Esophagus squamous epithelium (tissue), 5 donors: ENCODE measurements around the gene OCRL. TPM values are rescaled to one million over a fixed set of nuclear protein-coding genes. Genes with fewer than 3 reads are reported as not detected.
A peak's percentile ranks its signal among the peaks of the same experiment; 100 is the strongest.

Experiments used
- DNase-seq: peaks from one replicate; lab custom pipeline; 2025; lab: John Stamatoyannopoulos, UW
- H3K27ac ChIP-seq, 4 donors: fragments of 200-600 bp; sonication (generic); one replicate each; pipeline ENCODE4 v1.5.1; 2016 to 2019; ENCODE audit warnings: mild to moderate bottlenecking in 1 of 4
- H3K27me3 ChIP-seq, 4 donors: fragments of 200-600 bp; sonication (generic); 1 replicate in 3 of 4; 2 replicates in 1 of 4; pipeline versions ENCODE4 v1.5.1 to v1.6.0; 2017 to 2021; ENCODE audit warnings: antibody characterized with exemption in 1 of 4
- H3K36me3 ChIP-seq, 3 donors: fragments of 200-600 bp; sonication (generic); one replicate each; pipeline ENCODE4 v1.5.1; 2016 to 2019
- H3K4me1 ChIP-seq, 3 donors: fragments of 200-600 bp; sonication (generic); one replicate each; pipeline ENCODE4 v1.5.1; 2017 to 2019
- H3K4me3 ChIP-seq, 4 donors: fragments of 200-600 bp; sonication (generic); 1 replicate in 3 of 4; 2 replicates in 1 of 4; pipeline ENCODE4 v1.5.1; 2016 to 2019; ENCODE audit warnings: mild to moderate bottlenecking in 2 of 4, moderate library complexity in 1 of 4
- H3K9me3 ChIP-seq, 3 donors: fragments of 200-600 bp; sonication (generic); one replicate each; pipeline ENCODE4 v1.5.1; 2016 to 2019
- POLR2A ChIP-seq, 4 donors: fragments of 450-650 bp; IDR thresholded peaks; one replicate each; pipeline ENCODE4 v1.6.1; 2017; ENCODE audit warnings: antibody characterized with exemption in 4 of 4, mild to moderate bottlenecking in 4 of 4, moderate library complexity in 3 of 4
- WGBS, 2 donors: methylation state at CpG; one replicate each; pipeline ENCODE4 v1.1.5; 2018; 5-methylcytosine and 5-hydroxymethylcytosine counted together
- intact Hi-C: fragments of 100-400 bp; cut with DNase I; formaldehyde crosslinking; loops from one replicate; pipeline ENCODE4 v1.15.0; 2022
- total RNA-seq, 4 donors: library from RNA; depleted of rRNA; stranded (reverse); fragments of >200 nt; gene quantifications; one replicate each; pipeline ENCODE4 v1.1.0, GENCODE V29; 2016
- TF ChIP-seq, protein P1 (sequence below), 6 experiments: fragments of 450-650 bp in 4 of 6; fragments of 200-600 bp in 2 of 6; sonication (generic) in 2 of 6; IDR thresholded peaks; one replicate each; pipeline ENCODE4 v1.5.1; 2016 to 2019; ENCODE audit warnings: antibody characterized with exemption in 6 of 6, mild to moderate bottlenecking in 4 of 6, moderate library complexity in 4 of 6
- donor health status: DM: yes; HTN: yes; CAD: no.

The OCRL gene
- total RNA-seq, 4 donors from 2014 or later: 7.9 to 13.4 (median 10.7) TPM

DNA sequence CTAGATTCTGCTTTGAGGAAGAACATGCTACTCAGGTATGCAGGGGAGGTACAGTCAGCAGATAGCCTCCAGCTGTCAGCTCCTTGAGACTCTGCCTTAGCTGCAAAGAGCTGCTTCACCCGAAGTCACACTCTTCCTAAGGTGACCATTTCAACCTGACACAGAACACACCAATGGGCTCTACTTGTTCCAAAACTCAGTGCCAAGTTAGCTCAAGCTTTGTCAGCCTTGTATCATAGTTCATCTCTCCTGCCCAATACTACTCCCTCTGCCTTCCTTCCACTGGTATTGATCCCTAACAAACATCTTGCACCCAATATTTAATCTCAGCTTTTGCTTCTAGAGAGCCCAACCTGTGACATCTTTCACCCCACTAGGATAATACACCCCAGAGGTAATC, 8.9 kb upstream of the OCRL start:
- DNase-seq: no peak
- Histone ChIP-seq H3K36me3 (no peaks in the 10 kb centered on the region), H3K4me3 (no peak overlapping the region), H3K9me3 (no peaks in the 10 kb centered on the region), H3K27ac (no peak overlapping the region), H3K27me3 (no peaks in the 10 kb centered on the region), H3K4me1 (peaks cover 0 to 5% (median 0%) of the 10 kb centered on the region in 3 donors)
- intact Hi-C loops: no loop called here
- 71% methylated on average over 1 of the region's 1 CpG; no CpG with 5 or more reads in 1 of the 2 donors for WGBS, 2 donors
- TF ChIP-seq, protein P1, sequence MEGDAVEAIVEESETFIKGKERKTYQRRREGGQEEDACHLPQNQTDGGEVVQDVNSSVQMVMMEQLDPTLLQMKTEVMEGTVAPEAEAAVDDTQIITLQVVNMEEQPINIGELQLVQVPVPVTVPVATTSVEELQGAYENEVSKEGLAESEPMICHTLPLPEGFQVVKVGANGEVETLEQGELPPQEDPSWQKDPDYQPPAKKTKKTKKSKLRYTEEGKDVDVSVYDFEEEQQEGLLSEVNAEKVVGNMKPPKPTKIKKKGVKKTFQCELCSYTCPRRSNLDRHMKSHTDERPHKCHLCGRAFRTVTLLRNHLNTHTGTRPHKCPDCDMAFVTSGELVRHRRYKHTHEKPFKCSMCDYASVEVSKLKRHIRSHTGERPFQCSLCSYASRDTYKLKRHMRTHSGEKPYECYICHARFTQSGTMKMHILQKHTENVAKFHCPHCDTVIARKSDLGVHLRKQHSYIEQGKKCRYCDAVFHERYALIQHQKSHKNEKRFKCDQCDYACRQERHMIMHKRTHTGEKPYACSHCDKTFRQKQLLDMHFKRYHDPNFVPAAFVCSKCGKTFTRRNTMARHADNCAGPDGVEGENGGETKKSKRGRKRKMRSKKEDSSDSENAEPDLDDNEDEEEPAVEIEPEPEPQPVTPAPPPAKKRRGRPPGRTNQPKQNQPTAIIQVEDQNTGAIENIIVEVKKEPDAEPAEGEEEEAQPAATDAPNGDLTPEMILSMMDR (IDR thresholded peaks at IDR 0.05): no peak
- TF ChIP-seq POLR2A (IDR thresholded peaks at IDR 0.05): no peak

DNA sequence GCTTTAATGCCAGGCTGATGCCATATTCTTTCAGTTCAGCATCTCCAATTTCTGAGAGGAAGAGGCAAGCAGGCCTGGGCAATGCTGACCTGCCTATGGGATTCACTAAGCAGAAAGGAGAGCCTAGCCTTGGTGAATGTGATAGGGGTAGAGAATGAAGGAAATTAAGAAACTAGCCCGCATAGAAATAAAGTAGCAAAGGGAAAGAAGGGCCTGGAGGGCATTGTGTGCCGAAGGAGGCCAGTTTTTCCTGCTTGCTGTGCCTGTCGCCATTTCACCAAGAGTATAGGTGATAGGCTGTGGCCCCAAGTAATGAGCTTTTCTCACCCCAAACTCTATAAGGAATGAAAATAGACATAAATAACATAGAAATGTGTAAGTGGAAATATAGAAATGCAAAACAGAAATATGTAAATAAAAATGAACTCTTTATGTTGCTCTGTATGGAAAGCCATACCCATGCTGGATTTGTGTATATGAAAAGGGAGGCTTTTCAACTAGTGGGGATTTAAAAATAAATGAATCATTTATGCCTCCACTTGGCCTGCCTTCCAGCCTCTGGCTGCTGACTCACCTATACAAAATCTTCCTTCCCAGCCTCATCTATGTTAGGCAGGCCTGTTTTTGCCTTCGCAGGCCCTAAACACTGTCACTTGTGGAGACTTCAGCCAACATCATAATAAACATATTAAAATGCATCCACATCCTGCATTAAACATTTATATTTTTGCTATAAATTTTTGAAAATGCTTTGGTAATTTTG, 5.1 kb upstream of the OCRL start:
- 45 to 58% methylated on average over 4 of the region's 4 CpGs for WGBS, 2 donors
- H3K4me3 ChIP-seq: no peak overlapping the region
- H3K27ac ChIP-seq: no peak overlapping the region
- peaks cover 0 to 5% (median 0%) of the 10 kb centered on the region in 3 donors for H3K4me1 ChIP-seq
- TF ChIP-seq, protein P1 (IDR thresholded peaks at IDR 0.05): no peak
- no peak for TF ChIP-seq POLR2A (IDR thresholded peaks at IDR 0.05)
- DNase-seq: no peak
- no peaks in the 10 kb centered on the region for H3K36me3 ChIP-seq
- no peaks in the 10 kb centered on the region for H3K9me3 ChIP-seq
- intact Hi-C loops: no loop called here
- no peaks in the 10 kb centered on the region for H3K27me3 ChIP-seq

DNA sequence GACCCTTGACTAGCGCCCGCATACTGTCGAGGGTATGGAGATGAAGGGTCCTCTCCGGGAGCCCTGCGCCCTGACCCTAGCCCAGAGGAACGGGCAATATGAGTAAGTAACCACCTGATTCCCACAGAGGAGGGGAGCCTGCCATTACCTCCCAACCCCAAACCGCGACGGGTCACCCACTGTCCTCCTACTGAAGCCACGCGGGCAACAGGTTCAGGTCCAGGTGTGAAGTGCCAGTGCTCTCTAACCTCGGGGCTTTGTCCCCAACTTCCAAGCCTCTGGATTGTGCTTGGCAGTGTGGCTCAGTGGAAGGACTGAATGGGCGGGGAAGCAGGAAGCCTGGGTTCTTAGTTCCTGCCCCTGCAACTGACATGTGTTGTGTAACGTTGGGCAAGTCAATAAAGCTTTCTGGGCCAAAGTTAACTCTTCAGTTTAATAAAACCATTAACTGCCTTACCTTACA, 694 bp downstream of the OCRL start:
- Histone ChIP-seq H3K27ac (peak overlapping the region; percentile 59 to 86 (median 82)), H3K4me3 (peak overlapping the region; percentile 57 to 65 (median 60)), H3K4me1 (peaks cover 0 to 9% (median 0%) of the 10 kb centered on the region in 3 donors), H3K27me3 (no peaks in the 10 kb centered on the region), H3K36me3 (no peaks in the 10 kb centered on the region), H3K9me3 (no peaks in the 10 kb centered on the region)
- TF ChIP-seq, protein P1 (IDR thresholded peaks at IDR 0.05): no peak
- no peak for TF ChIP-seq POLR2A (IDR thresholded peaks at IDR 0.05)
- no peak for DNase-seq
- intact Hi-C loops: no loop called here
- WGBS, 2 donors: 5% methylated on average over 3 of the region's 14 CpGs; no CpG with 5 or more reads in 1 of the 2 donors

DNA sequence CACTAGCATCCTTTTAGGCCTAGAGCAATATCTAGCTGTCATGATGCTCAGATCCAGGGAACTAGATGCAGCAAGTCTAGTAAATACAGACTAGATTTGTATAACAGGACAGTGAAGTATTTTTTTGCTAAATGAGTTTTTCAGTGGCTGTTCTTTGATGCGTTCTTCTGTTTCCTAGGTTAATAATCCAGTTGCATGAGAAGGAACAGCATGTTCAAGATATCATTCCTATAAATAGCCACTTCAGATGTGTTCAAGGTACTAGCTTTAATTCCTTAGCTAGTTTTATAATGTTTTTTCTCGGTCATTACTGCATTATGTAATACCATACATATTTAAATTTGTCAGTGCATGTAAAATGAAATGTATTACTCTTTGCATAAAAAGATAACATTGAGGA, 4.7 kb downstream of the OCRL start:
- WGBS, 2 donors: 77 to 79% methylated on average over 1 to 2 of the region's 2 CpGs
- Histone ChIP-seq H3K36me3 (peaks cover 0 to 12% (median 0%) of the 10 kb centered on the region in 3 donors), H3K27ac (no peak overlapping the region)

DNA sequence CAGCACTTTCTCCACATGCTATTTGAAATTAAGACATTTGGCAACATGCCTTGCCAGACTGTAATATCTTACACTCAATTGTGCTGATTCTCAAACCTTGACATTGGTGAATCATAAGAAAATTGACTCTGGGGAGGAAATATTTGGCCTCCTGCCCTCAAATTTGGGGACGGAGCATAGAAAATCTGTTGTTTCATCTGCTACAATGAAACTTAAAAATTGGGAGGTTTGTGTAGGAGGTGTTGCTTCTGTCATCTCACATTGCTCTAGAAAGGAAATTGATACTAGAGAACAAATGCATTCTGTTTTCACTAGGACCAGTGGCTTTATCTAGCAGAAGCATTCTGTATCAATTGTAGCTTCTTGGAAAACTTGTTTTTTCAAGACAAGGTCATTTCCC, 5.3 kb downstream of the OCRL start:
- no peak overlapping the region for H3K4me3 ChIP-seq
- H3K4me1 ChIP-seq: peaks cover 0 to 9% (median 0%) of the 10 kb centered on the region in 3 donors
- 36 to 73% methylated on average over 1 of the region's 1 CpG for WGBS, 2 donors
- no peak for DNase-seq
- peaks cover 0 to 12% (median 0%) of the 10 kb centered on the region in 3 donors for H3K36me3 ChIP-seq
- H3K27me3 ChIP-seq: no peaks in the 10 kb centered on the region
- intact Hi-C loops: no loop called here
- TF ChIP-seq, protein P1 (IDR thresholded peaks at IDR 0.05): no peak
- no peaks in the 10 kb centered on the region for H3K9me3 ChIP-seq
- H3K27ac ChIP-seq: no peak overlapping the region

More for the DNA sequence above, 4.7 kb downstream of the OCRL start:
- H3K4me1 ChIP-seq: peaks cover 0 to 9% (median 0%) of the 10 kb centered on the region in 3 donors
- DNase-seq: no peak
- TF ChIP-seq, protein P1 (IDR thresholded peaks at IDR 0.05): no peak
- TF ChIP-seq POLR2A (IDR thresholded peaks at IDR 0.05): no peak
- intact Hi-C loops: no loop called here
- H3K9me3 ChIP-seq: no peaks in the 10 kb centered on the region
- no peak overlapping the region for H3K4me3 ChIP-seq
- no peaks in the 10 kb centered on the region for H3K27me3 ChIP-seq
